Neural progenitor cell (in vitro differentiated cells): ENCODE results near the gene CDCP2.

Experiments used
- CTCF ChIP-seq: fragments of 200-600 bp; sonication (generic); IDR thresholded peaks from 2 replicates; pipeline ENCODE4 v1.5.1; 2017; ENCODE audit warnings: antibody characterized with exemption, mild to moderate bottlenecking
- EZH2phosphoT487 ChIP-seq: fragments of 200-600 bp; sonication (generic); IDR thresholded peaks from 2 replicates; pipeline ENCODE4 v1.6.1; 2017; ENCODE audit warnings: antibody characterized with exemption

GRCh38 chr1:54112027-54112426, 40.8 kb downstream of the CDCP2 start:
- TF ChIP-seq CTCF (no peak), EZH2phosphoT487 (no peak)
